Mammary epithelial cell (primary cell): ENCODE results near the gene PRTG.

Source experiments
- CTCF ChIP-seq, 2 donors: IDR thresholded peaks in 1 of 2; conservative IDR thresholded peaks in 1 of 2; 2 replicates each; pipeline ENCODE4 v1.5.1; 2011 to 2012; ENCODE audit warnings: inconsistent platforms in 2 of 2, low read length in 2 of 2, mild to moderate bottlenecking in 2 of 2, control low read depth in 1 of 2, low read depth in 1 of 2; ENCODE audit not compliant: insufficient read depth in 1 of 2; ENCODE audit errors: extremely low read depth in 1 of 2
- EZH2 ChIP-seq: IDR thresholded peaks from 2 replicates; pipeline ENCODE4 v1.6.1; 2012; ENCODE audit warnings: low read length, inconsistent platforms, borderline replicate concordance

GRCh38 chr15:55669270-55669669 lies 73.7 kb downstream of the PRTG start:
- TF ChIP-seq EZH2 (no peak), CTCF (conservative IDR thresholded peaks at IDR 0.05 in 1 of 2, IDR thresholded peaks at IDR 0.05 in 1 of 2; ENCODE audit: extremely low read depth in 1 of 2, insufficient read depth in 1 of 2, low read depth in 1 of 2, low read length in 2 of 2) (no peak)
